Neural cell (in vitro differentiated cells): ENCODE measurements around the gene PRKG1. TPM values are rescaled to one million over a fixed set of nuclear protein-coding genes. Genes with fewer than 3 reads are reported as not detected.

Source experiments
- H2AFZ ChIP-seq: fragments of 200-600, 300-800 bp; sonication (generic), shearing (Covaris generic); 2 replicates; pipeline ENCODE4 v1.6.0; 2014; ENCODE audit warnings: low read depth, mild to moderate bottlenecking, antibody characterized with exemption, low read length, moderate library complexity
- H3F3A ChIP-seq: fragments of 200-600 bp; shearing (Covaris generic); 2 replicates; pipeline ENCODE4 v1.6.1; 2016; ENCODE audit warnings: mild to moderate bottlenecking, moderate library complexity, mixed read lengths, antibody characterized with exemption, low read length; ENCODE audit not compliant: insufficient read depth, poor library complexity, severe bottlenecking
- H3K27ac ChIP-seq: fragments of 200-600, 300-800 bp; sonication (generic), shearing (Covaris generic); 2 replicates; pipeline ENCODE4 v1.5.1; 2014; ENCODE audit warnings: mild to moderate bottlenecking, low read length, moderate library complexity
- H3K27me3 ChIP-seq: fragments of 300-800, 200-600 bp; sonication (generic), shearing (Covaris generic); 2 replicates; pipeline ENCODE4 v1.6.0; 2014; ENCODE audit warnings: mild to moderate bottlenecking, low read depth, low read length, moderate library complexity; ENCODE audit not compliant: insufficient read depth
- H3K36me3 ChIP-seq: fragments of 300-800, 200-600 bp; sonication (generic), shearing (Covaris generic); 2 replicates; pipeline ENCODE4 v1.5.1; 2014; ENCODE audit warnings: mild to moderate bottlenecking, antibody characterized with exemption, low read length, moderate library complexity; ENCODE audit not compliant: insufficient read depth
- H3K4me2 ChIP-seq: fragments of 300-800, 200-600 bp; sonication (generic), shearing (Covaris generic); 2 replicates; pipeline ENCODE4 v1.6.0; 2014; ENCODE audit warnings: mild to moderate bottlenecking, low read length
- H3K4me3 ChIP-seq: fragments of 300-800, 200-600 bp; sonication (generic), shearing (Covaris generic); 2 replicates; pipeline ENCODE4 v1.5.1; 2014; ENCODE audit warnings: mild to moderate bottlenecking, low read length, moderate library complexity
- H3K79me2 ChIP-seq: fragments of 200-600 bp; shearing (Covaris generic); replicated peaks from 2 replicates; pipeline ENCODE4 v1.6.0; 2014; ENCODE audit warnings: mild to moderate bottlenecking, low read length, moderate library complexity; ENCODE audit not compliant: insufficient read depth
- H3K9ac ChIP-seq: fragments of 300-800, 200-600 bp; sonication (generic), shearing (Covaris generic); 2 replicates; pipeline ENCODE4 v1.6.1; 2016; ENCODE audit warnings: mild to moderate bottlenecking, low read length, mixed read lengths
- H3K9me2 ChIP-seq: fragments of 200-600 bp; shearing (Covaris generic); 2 replicates; pipeline ENCODE4 v1.6.1; 2016; ENCODE audit warnings: mild to moderate bottlenecking, low read length, mixed read lengths; ENCODE audit not compliant: insufficient read depth
- H3K9me3 ChIP-seq: fragments of 200-600, 300-800 bp; sonication (generic), shearing (Covaris generic); 2 replicates; pipeline ENCODE4 v1.6.1; 2016; ENCODE audit warnings: mild to moderate bottlenecking, mixed run types, low read length, moderate library complexity, mixed read lengths
- H4K20me1 ChIP-seq: fragments of 200-600 bp; shearing (Covaris generic); 2 replicates; pipeline ENCODE4 v1.6.1; 2016; ENCODE audit warnings: mild to moderate bottlenecking, mixed run types; ENCODE audit not compliant: insufficient read depth
- CTCF ChIP-seq: fragments of 450-650 bp; IDR thresholded peaks from 2 replicates; pipeline ENCODE4 v1.5.1; 2014; ENCODE audit warnings: antibody characterized with exemption, mild to moderate bottlenecking, moderate library complexity; ENCODE audit not compliant: poor library complexity, severe bottlenecking
- EP300 ChIP-seq: fragments of 450-650 bp; conservative IDR thresholded peaks from 2 replicates; pipeline ENCODE4 v1.6.1; 2014; ENCODE audit warnings: antibody characterized with exemption, mild to moderate bottlenecking, moderate library complexity; ENCODE audit not compliant: poor library complexity, severe bottlenecking
- EZH2 ChIP-seq: fragments of 200-600, 300-800 bp; shearing (Covaris generic), sonication (generic); IDR thresholded peaks from 2 replicates; pipeline ENCODE4 v1.6.1; 2014; ENCODE audit warnings: antibody characterized with exemption, low read length, borderline replicate concordance, mild to moderate bottlenecking; ENCODE audit not compliant: insufficient read depth, poor library complexity, severe bottlenecking
- MXI1 ChIP-seq: fragments of 450-650 bp; conservative IDR thresholded peaks from 2 replicates; pipeline ENCODE4 v1.6.1; 2014; ENCODE audit warnings: antibody characterized with exemption, mild to moderate bottlenecking; ENCODE audit not compliant: poor library complexity, severe bottlenecking
- POLR2AphosphoS5 ChIP-seq: IDR thresholded peaks from 2 replicates; pipeline ENCODE4 v1.6.1; 2012
- RAD21 ChIP-seq: fragments of 450-650 bp; conservative IDR thresholded peaks from 2 replicates; pipeline ENCODE4 v1.6.1; 2014; ENCODE audit warnings: antibody characterized with exemption, mild to moderate bottlenecking, moderate library complexity
- REST ChIP-seq: IDR thresholded peaks from 2 replicates; pipeline ENCODE4 v1.6.1; 2012; ENCODE audit warnings: borderline replicate concordance
- SMC3 ChIP-seq: fragments of 450-650 bp; conservative IDR thresholded peaks from 2 replicates; pipeline ENCODE4 v1.6.1; 2014; ENCODE audit warnings: antibody characterized with exemption, mild to moderate bottlenecking, moderate library complexity; ENCODE audit not compliant: poor library complexity
- TAF1 ChIP-seq: IDR thresholded peaks from 2 replicates; pipeline ENCODE4 v1.6.1; 2012; ENCODE audit warnings: low read depth
- polyA plus RNA-seq: library from polyadenylated mRNA; depleted of rRNA; stranded (reverse); fragments of >200 nt; gene quantifications from 2 replicates; pipeline ENCODE4 v1.2.3, GENCODE V29; 2014

The PRKG1 gene
- polyA plus RNA-seq, 1 donor from 2014 or later: 2.2 TPM

- Histone ChIP-seq H2AFZ (no peak overlapping the region), H3K9me3 (no peaks in the 10 kb centered on the region), H3F3A (no peaks in the 10 kb centered on the region), H4K20me1 (no peaks in the 10 kb centered on the region), H3K36me3 (no peaks in the 10 kb centered on the region), H3K4me2 (no peak overlapping the region), H3K4me3 (no peak overlapping the region), H3K27ac (no peak overlapping the region), H3K27me3 (no peaks in the 10 kb centered on the region), H3K9ac (no peak overlapping the region), H3K9me2 (no peaks in the 10 kb centered on the region), H3K79me2 (no peaks in the 10 kb centered on the region)
- no peak for TF ChIP-seq RAD21
- no peak for TF ChIP-seq SMC3
- no peak for TF ChIP-seq POLR2AphosphoS5
- TF ChIP-seq REST: no peak
- no peak for TF ChIP-seq MXI1
- TF ChIP-seq EZH2: no peak
- no peak for TF ChIP-seq CTCF
- no peak for TF ChIP-seq EP300
- no peak for TF ChIP-seq TAF1
These were observed 32.1 kb downstream of the PRKG1 start for GRCh38 chr10:51106311-51106945.

GRCh38 chr10:51108406-51108805, 34.1 kb downstream of the PRKG1 start:
- Histone ChIP-seq H3K27me3 (no peaks in the 10 kb centered on the region), H3K9me3 (no peaks in the 10 kb centered on the region), H3K4me2 (no peak overlapping the region), H3K9ac (no peak overlapping the region), H3K36me3 (no peaks in the 10 kb centered on the region), H3K4me3 (no peak overlapping the region), H3F3A (no peaks in the 10 kb centered on the region), H4K20me1 (no peaks in the 10 kb centered on the region), H2AFZ (no peak overlapping the region), H3K79me2 (no peaks in the 10 kb centered on the region), H3K9me2 (no peaks in the 10 kb centered on the region), H3K27ac (no peak overlapping the region)
- TF ChIP-seq MXI1 (no peak), EP300 (no peak), SMC3 (no peak), REST (no peak), EZH2 (no peak), TAF1 (no peak), CTCF (no peak), POLR2AphosphoS5 (no peak)
